ENCODE results near the gene LRRC8B.

LRRC8B gene

GRCh38 chr1:89584781-89585180 is 60.2 kb downstream of the LRRC8B start:
- H3K27me3 ChIP-seq (ENCODE audit: insufficient read depth, low read length, poor library complexity, severe bottlenecking): no peaks in the 10 kb centered on the region
- H4K20me1 ChIP-seq (ENCODE audit: insufficient read depth, low read length, poor library complexity, severe bottlenecking): no peaks in the 10 kb centered on the region
- no peak overlapping the region for H2AFZ ChIP-seq (ENCODE audit: low read length)
- H3K9ac ChIP-seq (ENCODE audit: low read depth, low read length, poor library complexity, severe bottlenecking): no peak overlapping the region
- no peaks in the 10 kb centered on the region for H3F3A ChIP-seq (ENCODE audit: low read depth)
- H3K36me3 ChIP-seq (ENCODE audit: insufficient read depth, low read length): peaks cover 64% of the 10 kb centered on the region; the same call in 1 of the 2 replicates
- H3K4me1 ChIP-seq (ENCODE audit: insufficient read depth, low read length, poor library complexity, severe bottlenecking): no peaks in the 10 kb centered on the region
- TF ChIP-seq EZH2phosphoT487 (IDR thresholded peaks at IDR 0.05; ENCODE audit: borderline replicate concordance): no peak
- no peak for TF ChIP-seq CTCF (conservative IDR thresholded peaks at IDR 0.05; ENCODE audit: low read length)
- H3K9me2 ChIP-seq (replicated peaks; ENCODE audit: low read depth, low read length): no peaks in the 10 kb centered on the region
- no peak overlapping the region for H3K4me3 ChIP-seq (ENCODE audit: low read length, poor library complexity, severe bottlenecking)
- H3K79me2 ChIP-seq (ENCODE audit: insufficient read depth, low read length): no peaks in the 10 kb centered on the region
- no peaks in the 10 kb centered on the region for H3K9me3 ChIP-seq (ENCODE audit: insufficient read depth, low read depth, low read length)
- no peak overlapping the region for H3K4me2 ChIP-seq (ENCODE audit: low read depth, low read length, poor library complexity, severe bottlenecking)

- H3K36me3 ChIP-seq (ENCODE audit: insufficient read depth, low read length): peaks cover 37% of the 10 kb centered on the region; the same call in 1 of the 2 replicates
- no peaks in the 10 kb centered on the region for H3K9me3 ChIP-seq (ENCODE audit: insufficient read depth, low read depth, low read length)
- H3K79me2 ChIP-seq (ENCODE audit: insufficient read depth, low read length): no peaks in the 10 kb centered on the region
- no peaks in the 10 kb centered on the region for H4K20me1 ChIP-seq (ENCODE audit: insufficient read depth, low read length, poor library complexity, severe bottlenecking)
- H2AFZ ChIP-seq (ENCODE audit: low read length): no peak overlapping the region
- H3K27me3 ChIP-seq (ENCODE audit: insufficient read depth, low read length, poor library complexity, severe bottlenecking): no peaks in the 10 kb centered on the region
- no peak overlapping the region for H3K4me2 ChIP-seq (ENCODE audit: low read depth, low read length, poor library complexity, severe bottlenecking)
- H3K9me2 ChIP-seq (replicated peaks; ENCODE audit: low read depth, low read length): no peaks in the 10 kb centered on the region
- TF ChIP-seq CTCF (conservative IDR thresholded peaks at IDR 0.05; ENCODE audit: low read length): no peak
- TF ChIP-seq EZH2phosphoT487 (IDR thresholded peaks at IDR 0.05; ENCODE audit: borderline replicate concordance): no peak
- H3K4me1 ChIP-seq (ENCODE audit: insufficient read depth, low read length, poor library complexity, severe bottlenecking): no peaks in the 10 kb centered on the region
- H3K9ac ChIP-seq (ENCODE audit: low read depth, low read length, poor library complexity, severe bottlenecking): no peak overlapping the region
- H3K4me3 ChIP-seq (ENCODE audit: low read length, poor library complexity, severe bottlenecking): no peak overlapping the region
- H3F3A ChIP-seq (ENCODE audit: low read depth): no peaks in the 10 kb centered on the region
Observed at GRCh38 chr1:89587729-89588161, 63.1 kb downstream of the LRRC8B start.

- peaks cover 31% of the 10 kb centered on the region; the same call in 1 of the 2 replicates for H3K36me3 ChIP-seq (ENCODE audit: insufficient read depth, low read length)
- peaks cover 2% of the 10 kb centered on the region for H3K4me1 ChIP-seq (ENCODE audit: insufficient read depth, low read length, poor library complexity, severe bottlenecking)
- TF ChIP-seq CTCF (conservative IDR thresholded peaks at IDR 0.05; ENCODE audit: low read length) (no peak), EZH2phosphoT487 (IDR thresholded peaks at IDR 0.05; ENCODE audit: borderline replicate concordance) (no peak)
- H3K9me2 ChIP-seq (replicated peaks; ENCODE audit: low read depth, low read length): no peaks in the 10 kb centered on the region
- no peaks in the 10 kb centered on the region for H4K20me1 ChIP-seq (ENCODE audit: insufficient read depth, low read length, poor library complexity, severe bottlenecking)
- no peaks in the 10 kb centered on the region for H3K79me2 ChIP-seq (ENCODE audit: insufficient read depth, low read length)
- H3K9me3 ChIP-seq (ENCODE audit: insufficient read depth, low read depth, low read length): no peaks in the 10 kb centered on the region
- no peak overlapping the region for H3K4me3 ChIP-seq (ENCODE audit: low read length, poor library complexity, severe bottlenecking)
- H2AFZ ChIP-seq (ENCODE audit: low read length): no peak overlapping the region
- no peak overlapping the region for H3K4me2 ChIP-seq (ENCODE audit: low read depth, low read length, poor library complexity, severe bottlenecking)
- no peaks in the 10 kb centered on the region for H3K27me3 ChIP-seq (ENCODE audit: insufficient read depth, low read length, poor library complexity, severe bottlenecking)
- H3K9ac ChIP-seq (ENCODE audit: low read depth, low read length, poor library complexity, severe bottlenecking): no peak overlapping the region
- no peaks in the 10 kb centered on the region for H3F3A ChIP-seq (ENCODE audit: low read depth)
Observed at GRCh38 chr1:89588480-89588879, 63.9 kb downstream of the LRRC8B start.

Data from Loucy (cell line).